K562 (cell line): ENCODE results near the gene FAM151A. TPM values are rescaled to one million over a fixed set of nuclear protein-coding genes. Genes with fewer than 3 reads are reported as not detected.

Experiments
- BCOR ChIP-seq: fragments of 450-650 bp; IDR thresholded peaks from 2 replicates; pipeline ENCODE4 v1.6.1; 2016
- CBFA2T3 ChIP-seq: fragments of 450-650 bp; IDR thresholded peaks from 2 replicates; pipeline ENCODE4 v1.6.1; 2017
- CHAMP1 ChIP-seq: fragments of 450-650 bp; IDR thresholded peaks from 2 replicates; pipeline ENCODE4 v1.6.1; 2016; ENCODE audit warnings: mild to moderate bottlenecking
- COPS2 ChIP-seq: fragments of 450-650 bp; conservative IDR thresholded peaks from 2 replicates; pipeline ENCODE4 v1.6.1; 2016; ENCODE audit warnings: mild to moderate bottlenecking, moderate library complexity
- ELF4 ChIP-seq: fragments of 450-650 bp; formaldehyde crosslinking; IDR thresholded peaks from 2 replicates; pipeline ENCODE4 v1.4.0; 2022; ENCODE audit warnings: missing genetic modification characterization
- GABPB2 ChIP-seq: fragments of 250-450 bp; sonication (Bioruptor Pico); conservative IDR thresholded peaks from 2 replicates; pipeline ENCODE4 v1.5.1; 2021; ENCODE audit warnings: mild to moderate bottlenecking
- HNRNPUL1 ChIP-seq: fragments of 200-400 bp; formaldehyde crosslinking; IDR thresholded peaks from 2 replicates; pipeline ENCODE4 v1.6.1; 2017; ENCODE audit warnings: low read length
- MAFK ChIP-seq: IDR thresholded peaks from 2 replicates; pipeline ENCODE4 v1.6.1; 2011; ENCODE audit warnings: low read length, improper control_type of control experiment
- MCM2 ChIP-seq: fragments of 450-650 bp; IDR thresholded peaks from 2 replicates; pipeline ENCODE4 v1.6.1; 2017; ENCODE audit warnings: low read depth, mild to moderate bottlenecking
- MEF2D ChIP-seq: conservative IDR thresholded peaks from 2 replicates; pipeline ENCODE4 v1.6.1; 2016; ENCODE audit warnings: low read depth, missing genetic modification characterization, missing compliant biosample characterization
- NCOA1 ChIP-seq: fragments of 450-650 bp; IDR thresholded peaks from 2 replicates; pipeline ENCODE4 v1.6.1; 2016; ENCODE audit warnings: low read depth
- NFATC3 ChIP-seq: fragments of 450-650 bp; IDR thresholded peaks from 2 replicates; pipeline ENCODE4 v1.6.1; 2017; ENCODE audit warnings: mild to moderate bottlenecking
- NONO ChIP-seq, 2 experiments: fragments of 200-400 bp in 1 of 2; fragments of 450-650 bp in 1 of 2; formaldehyde crosslinking in 1 of 2; IDR thresholded peaks; 2 replicates each; pipeline ENCODE4 v1.6.1; 2017; ENCODE audit warnings: low read depth in 2 of 2, mild to moderate bottlenecking in 2 of 2, moderate library complexity in 2 of 2, low read length in 1 of 2
- NR2C1 ChIP-seq, 2 experiments: fragments of 450-650 bp; IDR thresholded peaks; 2 replicates each; pipeline ENCODE4 v1.6.1; 2017; ENCODE audit warnings: mild to moderate bottlenecking in 2 of 2, antibody characterized with exemption in 1 of 2, inconsistent platforms in 1 of 2, missing compliant biosample characterization in 1 of 2, missing genetic modification characterization in 1 of 2
- RAD21 ChIP-seq, 2 experiments: fragments of 250-450 bp in 1 of 2; fragments of 450-650 bp in 1 of 2; sonication (Bioruptor Pico) in 1 of 2; formaldehyde crosslinking in 1 of 2; IDR thresholded peaks in 1 of 2; conservative IDR thresholded peaks in 1 of 2; 2 replicates each; pipeline versions ENCODE4 v1.4.0 to v1.8.0; 2020 to 2022; ENCODE audit warnings: mild to moderate bottlenecking in 2 of 2, moderate library complexity in 1 of 2
- SETDB1 ChIP-seq: IDR thresholded peaks from one replicate; pipeline ENCODE4 v1.6.1; 2012; ENCODE audit warnings: low read length, control low read depth, inconsistent platforms
- SREBF2 ChIP-seq: sonication (generic); formaldehyde crosslinking; IDR thresholded peaks from 2 replicates; pipeline ENCODE4 v1.4.0; 2020; ENCODE audit warnings: mild to moderate bottlenecking, missing genetic modification reagents
- TAF15 ChIP-seq: fragments of 200-400 bp; formaldehyde crosslinking; IDR thresholded peaks from 2 replicates; pipeline ENCODE4 v1.6.1; 2017; ENCODE audit warnings: mild to moderate bottlenecking, low read depth, low read length, moderate library complexity
- ZC3H4 ChIP-seq: sonication (generic); formaldehyde crosslinking; IDR thresholded peaks from 2 replicates; pipeline ENCODE4 v1.9.0; 2021; ENCODE audit warnings: missing genetic modification reagents, borderline replicate concordance
- ZFX ChIP-seq: sonication (generic); formaldehyde crosslinking; IDR thresholded peaks from 2 replicates; pipeline ENCODE4 v1.8.0; 2022; ENCODE audit warnings: mild to moderate bottlenecking, missing genetic modification reagents, moderate library complexity
- ZNF146 ChIP-seq: IDR thresholded peaks from one replicate; pipeline ENCODE4 v1.6.1; 2018; ENCODE audit warnings: missing compliant biosample characterization; ENCODE audit not compliant: unreplicated experiment
- ZNF280A ChIP-seq: fragments of 450-650 bp; IDR thresholded peaks from 2 replicates; pipeline ENCODE4 v1.6.1; 2018; ENCODE audit warnings: mild to moderate bottlenecking, low read depth; ENCODE audit not compliant: partially characterized antibody
- polyA plus RNA-seq, 8 experiments: library from polyadenylated mRNA; depleted of rRNA in 4 of 8; stranded (reverse) in 5 of 8; unstranded in 3 of 8; fragments of >200 nt; fragmentation: Nextera tagmentation in 2 of 8; fragmentation: Illumina TruSeq in 1 of 8; extraction: Ambion mirVana in 2 of 8; extraction: Trizol in 1 of 8; gene quantifications; 2 replicates each; pipeline versions ENCODE4 v1.2.1 to v1.2.3, GENCODE V29; 2011 to 2014; ENCODE audit warnings: inconsistent platforms in 1 of 8, missing spikeins in 1 of 8
- total RNA-seq, 7 experiments: library from RNA; depleted of rRNA in 6 of 7; stranded (reverse); fragments of >200 nt in 6 of 7; fragmentation: Illumina TruSeq in 2 of 7; extraction: Trizol in 2 of 7; gene quantifications; 2 replicates each; pipeline versions ENCODE4 v1.2.1 to v1.2.3, GENCODE V29; 2011 to 2021; ENCODE audit warnings: low replicate concordance in 1 of 7
- TF ChIP-seq, protein P1 (sequence below): sonication (generic); formaldehyde crosslinking; IDR thresholded peaks from 2 replicates; pipeline ENCODE4 v1.8.0; 2022; ENCODE audit warnings: mild to moderate bottlenecking, low read depth, missing genetic modification reagents
- TF ChIP-seq, protein P2 (sequence below): fragments of 450-650 bp; IDR thresholded peaks from 2 replicates; pipeline ENCODE4 v1.6.1; 2014; ENCODE audit warnings: low read depth, mild to moderate bottlenecking, moderate library complexity, borderline replicate concordance

The FAM151A gene
- total and polyA plus RNA-seq, 9 of the 15 experiments (the other 6 are each of a cell fraction or from before 2014, with no cell fraction given): not detected

DNA sequence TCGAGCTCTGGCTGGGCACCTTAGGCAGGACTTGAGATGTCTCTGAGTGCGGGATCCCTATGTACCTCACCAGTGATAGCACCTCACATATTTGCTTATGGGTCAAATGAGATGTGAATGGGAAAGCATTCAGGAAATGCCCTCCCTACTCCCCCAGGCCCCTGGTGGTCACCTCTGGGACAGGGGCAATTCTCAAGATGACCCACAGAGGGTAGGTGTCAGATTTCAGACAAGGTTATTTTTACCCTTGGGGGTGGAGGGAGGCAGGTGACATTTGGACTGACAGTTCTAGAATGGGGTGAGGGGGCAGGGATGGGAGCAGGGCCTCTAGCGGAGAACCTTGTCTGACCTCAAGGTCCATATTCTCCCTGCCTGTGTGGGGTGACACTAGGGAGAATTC, 48.2 kb downstream of the FAM151A start (continued):
- TF ChIP-seq, protein P1, sequence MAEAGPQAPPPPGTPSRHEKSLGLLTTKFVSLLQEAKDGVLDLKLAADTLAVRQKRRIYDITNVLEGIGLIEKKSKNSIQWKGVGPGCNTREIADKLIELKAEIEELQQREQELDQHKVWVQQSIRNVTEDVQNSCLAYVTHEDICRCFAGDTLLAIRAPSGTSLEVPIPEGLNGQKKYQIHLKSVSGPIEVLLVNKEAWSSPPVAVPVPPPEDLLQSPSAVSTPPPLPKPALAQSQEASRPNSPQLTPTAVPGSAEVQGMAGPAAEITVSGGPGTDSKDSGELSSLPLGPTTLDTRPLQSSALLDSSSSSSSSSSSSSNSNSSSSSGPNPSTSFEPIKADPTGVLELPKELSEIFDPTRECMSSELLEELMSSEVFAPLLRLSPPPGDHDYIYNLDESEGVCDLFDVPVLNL: 0 out of 2 replicates have a peak, but pooled peaks have one; percentile 20
- TF ChIP-seq MAFK (no peak), CBFA2T3 (no peak), COPS2 (no peak), NCOA1 (no peak), RAD21 (CRISPR knock-in tag; conservative IDR thresholded peaks at IDR 0.05 in 1 of 2, IDR thresholded peaks at IDR 0.05 in 1 of 2) (0 out of 4 replicates have a peak, but pooled peaks of 1 of the 2 experiments have one; percentile 6), HNRNPUL1 (no peak), BCOR (no peak), SREBF2 (CRISPR knock-in tag) (no peak), NONO (IDR thresholded peaks at IDR 0.05; ENCODE audit: low read depth in 2 of 2, low read length in 1 of 2) (no peak), CHAMP1 (no peak), ZFX (peak; percentile 28; the same call in 1 of the 2 replicates), ELF4 (no peak), NR2C1 (IDR thresholded peaks at IDR 0.05) (no peak), NR2C1 (tag; IDR thresholded peaks at IDR 0.05) (peak; percentile 18; the same call in 1 of the 2 replicates), MEF2D (tag) (peak; percentile 57; the same call in 1 of the 2 replicates), ZC3H4 (no peak), ZNF280A (no peak), NFATC3 (no peak), TAF15 (no peak), ZNF146 (CRISPR knock-in tag) (no peak), GABPB2 (no peak), MCM2 (no peak), SETDB1 (no peak)
- TF ChIP-seq, protein P2, sequence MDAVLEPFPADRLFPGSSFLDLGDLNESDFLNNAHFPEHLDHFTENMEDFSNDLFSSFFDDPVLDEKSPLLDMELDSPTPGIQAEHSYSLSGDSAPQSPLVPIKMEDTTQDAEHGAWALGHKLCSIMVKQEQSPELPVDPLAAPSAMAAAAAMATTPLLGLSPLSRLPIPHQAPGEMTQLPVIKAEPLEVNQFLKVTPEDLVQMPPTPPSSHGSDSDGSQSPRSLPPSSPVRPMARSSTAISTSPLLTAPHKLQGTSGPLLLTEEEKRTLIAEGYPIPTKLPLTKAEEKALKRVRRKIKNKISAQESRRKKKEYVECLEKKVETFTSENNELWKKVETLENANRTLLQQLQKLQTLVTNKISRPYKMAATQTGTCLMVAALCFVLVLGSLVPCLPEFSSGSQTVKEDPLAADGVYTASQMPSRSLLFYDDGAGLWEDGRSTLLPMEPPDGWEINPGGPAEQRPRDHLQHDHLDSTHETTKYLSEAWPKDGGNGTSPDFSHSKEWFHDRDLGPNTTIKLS: no peak
